Fibroblast of lung (primary cell): ENCODE results near the gene EIF2B2. TPM values are rescaled to one million over a fixed set of nuclear protein-coding genes. Genes with fewer than 3 reads are reported as not detected.

Source experiments
- DNase-seq, 2 donors: peaks; one replicate each; pipeline versions ENCODE4 v3.0.0 to v3.0.0-alpha.2; 2010; ENCODE audit warnings: low read depth in 2 of 2
- H2AFZ ChIP-seq: 2 replicates; pipeline ENCODE4 v1.5.1; 2012; ENCODE audit warnings: low read length, control low read depth, inconsistent platforms
- H3K27ac ChIP-seq: 2 replicates; pipeline ENCODE4 v1.5.1; 2011; ENCODE audit warnings: low read length, control low read depth; ENCODE audit not compliant: insufficient read depth
- H3K27me3 ChIP-seq: 2 replicates; pipeline ENCODE4 v1.5.1; 2011; ENCODE audit warnings: mild to moderate bottlenecking, low read length; ENCODE audit not compliant: control insufficient read depth, insufficient read depth
- H3K36me3 ChIP-seq: 2 replicates; pipeline ENCODE4 v1.5.1; 2011; ENCODE audit warnings: low read length; ENCODE audit not compliant: control insufficient read depth, insufficient read depth
- H3K4me1 ChIP-seq: 2 replicates; pipeline ENCODE4 v1.5.1; 2011; ENCODE audit warnings: low read length; ENCODE audit not compliant: control insufficient read depth, insufficient read depth; ENCODE audit errors: extremely low read depth
- H3K4me2 ChIP-seq: 2 replicates; pipeline ENCODE4 v1.5.1; 2011; ENCODE audit warnings: low read length, control low read depth; ENCODE audit not compliant: insufficient read depth; ENCODE audit errors: extremely low read depth
- H3K4me3 ChIP-seq, 4 experiments: fragments of 200-600 bp in 1 of 4; sonication (generic) in 1 of 4; replicated peaks in 1 of 4; 2 replicates each; pipeline ENCODE4 v1.5.1; 2011 to 2016; ENCODE audit warnings: low read length in 4 of 4, low read depth in 3 of 4, mild to moderate bottlenecking in 3 of 4, control low read depth in 2 of 4, inconsistent platforms in 1 of 4, mixed read lengths in 1 of 4; ENCODE audit not compliant: insufficient read depth in 1 of 4; ENCODE audit errors: control extremely low read depth in 1 of 4
- H3K79me2 ChIP-seq: 2 replicates; pipeline ENCODE4 v1.5.1; 2012; ENCODE audit warnings: mild to moderate bottlenecking, low read length, inconsistent platforms; ENCODE audit not compliant: control insufficient read depth, insufficient read depth
- H3K9ac ChIP-seq: 2 replicates; pipeline ENCODE4 v1.5.1; 2011; ENCODE audit warnings: mild to moderate bottlenecking, low read length, control low read depth; ENCODE audit not compliant: insufficient read depth
- H3K9me3 ChIP-seq: 2 replicates; pipeline ENCODE4 v1.5.1; 2012; ENCODE audit warnings: low read depth, low read length; ENCODE audit not compliant: control insufficient read depth, insufficient read depth
- H4K20me1 ChIP-seq: 2 replicates; pipeline ENCODE4 v1.5.1; 2011; ENCODE audit warnings: low read length; ENCODE audit not compliant: control insufficient read depth, insufficient read depth; ENCODE audit errors: extremely low read depth
- CTCF ChIP-seq, 2 donors: IDR thresholded peaks in 1 of 2; conservative IDR thresholded peaks in 1 of 2; 1 replicate in 1 of 2; 2 replicates in 1 of 2; pipeline ENCODE4 v1.5.1; 2011 to 2012; ENCODE audit warnings: low read length in 2 of 2, control low read depth in 1 of 2, inconsistent platforms in 1 of 2, low read depth in 1 of 2, mild to moderate bottlenecking in 1 of 2
- EZH2 ChIP-seq: IDR thresholded peaks from 2 replicates; pipeline ENCODE4 v1.5.1; 2012; ENCODE audit warnings: low read length, control low read depth, mild to moderate bottlenecking; ENCODE audit errors: missing control alignments
- polyA plus RNA-seq, 2 donors: library from polyadenylated mRNA; depleted of rRNA in 1 of 2; stranded (reverse) in 1 of 2; unstranded in 1 of 2; fragments of >200 nt; gene quantifications; 2 replicates each; pipeline ENCODE4 v1.2.1, GENCODE V29; 2011 to 2012; ENCODE audit warnings: missing spikeins in 1 of 2
- total RNA-seq: library from RNA; depleted of rRNA; stranded (reverse); fragments of >200 nt; gene quantifications from 2 replicates; pipeline ENCODE4 v1.2.1, GENCODE V29; 2014

The EIF2B2 gene
- total and polyA plus RNA-seq, 2 donors (not counting 1 experiment from before 2014, with no cell fraction given) = 30.2 to 83.6 TPM

DNA sequence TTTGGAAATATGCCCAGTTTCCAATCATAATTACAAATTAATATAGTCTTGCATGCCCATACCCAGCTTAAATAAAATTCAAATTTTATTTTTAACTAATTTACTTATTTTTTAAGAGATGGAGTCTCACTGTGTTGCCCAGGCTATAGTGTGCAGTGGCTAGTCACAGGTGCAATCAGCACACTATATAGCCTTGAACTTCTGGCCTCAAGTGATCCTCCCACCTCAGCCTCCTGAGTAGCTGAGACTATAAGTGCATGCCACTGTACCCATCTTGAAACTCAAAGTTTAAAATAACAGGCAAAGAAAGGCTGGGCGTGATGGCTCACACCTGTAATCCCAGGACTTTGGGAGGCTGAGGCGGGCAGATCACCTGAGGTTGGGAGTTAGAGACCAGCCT is 38.2 kb downstream of the EIF2B2 start:
- Histone ChIP-seq H3K36me3 (no peaks in the 10 kb centered on the region), H3K27me3 (no peaks in the 10 kb centered on the region), H3K79me2 (peaks cover 4% of the 10 kb centered on the region), H3K27ac (no peak overlapping the region), H2AFZ (no peak overlapping the region), H3K9ac (no peak overlapping the region), H3K4me2 (no peak overlapping the region), H4K20me1 (no peaks in the 10 kb centered on the region), H3K4me3 (no peak overlapping the region), H3K9me3 (no peaks in the 10 kb centered on the region), H3K4me1 (peaks cover 15% of the 10 kb centered on the region)
- TF ChIP-seq EZH2 = no peak
- no peak for TF ChIP-seq CTCF (conservative IDR thresholded peaks at IDR 0.05 in 1 of 2, IDR thresholded peaks at IDR 0.05 in 1 of 2; ENCODE audit: low read depth in 1 of 2, low read length in 2 of 2)
- DNase-seq = no peak

DNA sequence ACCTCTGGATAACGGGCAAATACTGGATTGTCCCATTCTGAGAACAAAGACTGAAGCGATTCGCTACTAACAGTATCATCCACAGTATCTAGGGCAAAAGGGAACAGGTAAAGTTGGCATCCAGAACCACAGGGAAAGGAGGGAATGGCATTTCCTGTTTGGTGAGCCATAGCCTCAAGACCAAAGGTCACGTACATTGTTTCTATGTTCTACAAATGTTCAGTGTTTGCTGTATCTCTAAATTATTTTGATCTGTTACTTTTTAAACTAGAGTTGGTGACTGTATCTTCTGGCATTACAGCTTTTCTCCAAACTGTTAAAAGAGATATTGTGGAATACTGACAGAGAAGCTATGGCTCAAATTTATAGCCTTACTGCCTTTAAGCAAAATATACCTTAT is 38.9 kb downstream of the EIF2B2 start:
- no peak for DNase-seq
- H3K36me3 ChIP-seq = no peaks in the 10 kb centered on the region
- H3K27ac ChIP-seq = no peak overlapping the region
- no peak overlapping the region for H3K4me2 ChIP-seq
- no peak overlapping the region for H3K9ac ChIP-seq
- no peaks in the 10 kb centered on the region for H4K20me1 ChIP-seq
- no peaks in the 10 kb centered on the region for H3K27me3 ChIP-seq
- peaks cover 4% of the 10 kb centered on the region for H3K79me2 ChIP-seq
- H3K4me3 ChIP-seq = no peak overlapping the region
- no peaks in the 10 kb centered on the region for H3K9me3 ChIP-seq
- H2AFZ ChIP-seq = no peak overlapping the region
- no peak for TF ChIP-seq CTCF (conservative IDR thresholded peaks at IDR 0.05 in 1 of 2, IDR thresholded peaks at IDR 0.05 in 1 of 2; ENCODE audit: low read depth in 1 of 2, low read length in 2 of 2)
- H3K4me1 ChIP-seq = peaks cover 15% of the 10 kb centered on the region

GRCh38 chr14:75042035-75042434 is 39.3 kb downstream of the EIF2B2 start:
- peaks cover 4% of the 10 kb centered on the region for H3K79me2 ChIP-seq
- no peaks in the 10 kb centered on the region for H3K27me3 ChIP-seq
- no peak overlapping the region for H3K4me3 ChIP-seq
- H3K27ac ChIP-seq = no peak overlapping the region
- peaks cover 15% of the 10 kb centered on the region for H3K4me1 ChIP-seq
- no peak overlapping the region for H3K9ac ChIP-seq
- no peak overlapping the region for H2AFZ ChIP-seq
- H4K20me1 ChIP-seq = no peaks in the 10 kb centered on the region
- TF ChIP-seq EZH2 (no peak), CTCF (conservative IDR thresholded peaks at IDR 0.05 in 1 of 2, IDR thresholded peaks at IDR 0.05 in 1 of 2; ENCODE audit: low read depth in 1 of 2, low read length in 2 of 2) (no peak)
- peak overlapping the region; percentile 37 for H3K4me2 ChIP-seq
- DNase-seq = peak; percentile 53 to 55
- no peaks in the 10 kb centered on the region for H3K9me3 ChIP-seq
- H3K36me3 ChIP-seq = no peaks in the 10 kb centered on the region
